Loucy (cell line): Measurements from ENCODE around the gene WDR7.

Experiments used
- EZH2phosphoT487 ChIP-seq: fragments of 200-600 bp; IDR thresholded peaks from 2 replicates; pipeline ENCODE4 v1.6.1; 2018; ENCODE audit warnings: antibody characterized with exemption, mild to moderate bottlenecking, moderate library complexity, borderline replicate concordance
- TF ChIP-seq, protein P1 (sequence below): fragments of 200-600 bp; sonication (generic); conservative IDR thresholded peaks from 2 replicates; pipeline ENCODE4 v1.5.1; 2014; ENCODE audit warnings: mild to moderate bottlenecking, antibody characterized with exemption, low read length

DNA sequence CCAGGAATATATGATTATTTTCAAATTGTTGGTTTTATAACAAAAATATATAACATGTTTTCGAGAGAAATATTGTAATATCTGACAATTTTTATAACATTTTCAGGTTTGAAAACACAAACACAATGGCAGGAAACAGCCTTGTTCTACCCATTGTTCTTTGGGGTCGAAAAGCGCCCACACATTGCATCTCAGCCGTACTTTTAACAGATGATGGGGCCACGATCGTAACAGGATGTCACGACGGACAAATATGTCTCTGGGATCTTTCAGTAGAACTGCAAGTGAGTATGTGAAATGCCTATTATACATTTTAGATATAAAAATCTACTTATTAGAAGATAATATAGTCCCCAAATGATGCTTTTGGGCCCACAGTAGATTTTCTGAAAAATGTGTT, 21.2 kb downstream of the WDR7 start:
- TF ChIP-seq, protein P1, sequence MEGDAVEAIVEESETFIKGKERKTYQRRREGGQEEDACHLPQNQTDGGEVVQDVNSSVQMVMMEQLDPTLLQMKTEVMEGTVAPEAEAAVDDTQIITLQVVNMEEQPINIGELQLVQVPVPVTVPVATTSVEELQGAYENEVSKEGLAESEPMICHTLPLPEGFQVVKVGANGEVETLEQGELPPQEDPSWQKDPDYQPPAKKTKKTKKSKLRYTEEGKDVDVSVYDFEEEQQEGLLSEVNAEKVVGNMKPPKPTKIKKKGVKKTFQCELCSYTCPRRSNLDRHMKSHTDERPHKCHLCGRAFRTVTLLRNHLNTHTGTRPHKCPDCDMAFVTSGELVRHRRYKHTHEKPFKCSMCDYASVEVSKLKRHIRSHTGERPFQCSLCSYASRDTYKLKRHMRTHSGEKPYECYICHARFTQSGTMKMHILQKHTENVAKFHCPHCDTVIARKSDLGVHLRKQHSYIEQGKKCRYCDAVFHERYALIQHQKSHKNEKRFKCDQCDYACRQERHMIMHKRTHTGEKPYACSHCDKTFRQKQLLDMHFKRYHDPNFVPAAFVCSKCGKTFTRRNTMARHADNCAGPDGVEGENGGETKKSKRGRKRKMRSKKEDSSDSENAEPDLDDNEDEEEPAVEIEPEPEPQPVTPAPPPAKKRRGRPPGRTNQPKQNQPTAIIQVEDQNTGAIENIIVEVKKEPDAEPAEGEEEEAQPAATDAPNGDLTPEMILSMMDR = no peak
- TF ChIP-seq EZH2phosphoT487 = no peak
